ENCODE measurements around the gene JAG1. TPM values are rescaled to one million over a fixed set of nuclear protein-coding genes. Genes with fewer than 3 reads are reported as not detected.

The JAG1 gene
- total and polyA plus RNA-seq, 4 experiments from 2014 or later: 0.04 to 1.9 (median 0.45) TPM

DNA sequence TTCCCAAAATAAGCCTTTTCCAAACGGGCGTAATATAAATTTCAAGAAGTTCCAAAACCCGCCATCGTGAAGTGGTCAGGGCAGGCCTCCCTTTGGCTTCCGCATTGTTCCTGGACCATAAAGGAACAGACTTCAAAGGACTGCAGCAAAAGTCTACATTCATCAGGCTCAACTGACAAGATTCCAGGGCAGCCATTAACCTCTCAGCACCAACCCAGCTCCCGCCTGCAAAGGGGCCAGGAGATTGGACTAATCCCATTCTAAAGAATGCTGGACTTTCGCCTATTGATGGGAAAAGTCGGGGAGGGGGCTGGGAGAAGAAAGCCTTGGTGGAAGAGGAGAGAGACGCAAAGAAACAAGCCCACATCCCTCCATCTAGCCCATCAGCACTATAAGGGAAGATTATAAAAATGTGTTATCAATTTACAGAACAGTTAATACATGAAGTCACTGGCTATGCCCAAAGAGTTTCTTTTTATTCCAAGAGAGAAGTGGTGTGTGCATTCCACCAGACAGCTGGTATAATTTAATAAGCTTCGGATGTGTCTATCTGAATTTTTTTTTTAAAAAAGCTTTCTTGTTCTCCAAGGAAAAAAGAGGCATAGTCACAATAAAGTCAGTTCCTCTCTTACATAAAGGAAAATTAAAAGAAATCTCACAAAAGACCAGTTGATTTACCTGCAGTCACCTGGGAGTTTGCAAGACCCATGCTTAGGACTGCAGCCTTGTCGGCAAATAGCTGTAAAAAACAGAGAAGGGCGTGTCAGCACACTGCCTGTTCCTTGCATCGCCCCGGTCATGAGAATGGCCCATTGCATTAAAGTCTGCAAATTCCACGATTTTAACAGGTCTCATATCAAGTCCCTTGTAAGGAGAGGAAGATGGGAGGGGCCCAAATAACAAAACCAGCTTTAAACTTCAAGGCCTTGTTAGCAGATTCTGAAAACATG is 17.8 kb downstream of the JAG1 start:
- Mint-ChIP-seq H3K36me3 (no peaks in the 10 kb centered on the region), H3K9me3 (no peaks in the 10 kb centered on the region), H3K4me3 (no peak overlapping the region), H3K4me1 (no peaks in the 10 kb centered on the region), H3K27ac (no peak overlapping the region), H3K27me3 (peaks cover 16 to 30% of the 10 kb centered on the region in 2 donors)
- Histone ChIP-seq H3K4me3 (ENCODE audit: low read length in 2 of 2) (no peak overlapping the region), H3K27ac (ENCODE audit: low read depth, low read length) (no peak overlapping the region), H3K9me3 (ENCODE audit: control insufficient read depth in 1 of 2, low read length in 2 of 2) (no peaks in the 10 kb centered on the region), H3K36me3 (ENCODE audit: insufficient read depth, low read length) (no peaks in the 10 kb centered on the region), H3K27me3 (ENCODE audit: insufficient read depth, low read length) (no peaks in the 10 kb centered on the region), H3K4me1 (ENCODE audit: insufficient read depth, low read length) (no peaks in the 10 kb centered on the region)
- ChIA-PET CTCF (ENCODE audit: partially characterized antibody) (no interaction called here), POLR2A (ENCODE audit: partially characterized antibody) (no interaction called here)
- DNase-seq: no peak
- intact Hi-C loops (cut with micrococcal nuclease): no loop called here

- no peaks in the 10 kb centered on the region for H3K36me3 ChIP-seq (ENCODE audit: insufficient read depth, low read length)
- no peak overlapping the region for H3K4me3 ChIP-seq (ENCODE audit: low read length in 2 of 2)
- H3K4me1 ChIP-seq (ENCODE audit: insufficient read depth, low read length): no peaks in the 10 kb centered on the region
- no peaks in the 10 kb centered on the region for H3K9me3 ChIP-seq (ENCODE audit: control insufficient read depth in 1 of 2, low read length in 2 of 2)
- POLR2A ChIA-PET (ENCODE audit: partially characterized antibody): no interaction called here
- peaks cover 8 to 26% of the 10 kb centered on the region in 2 donors for H3K27me3 Mint-ChIP-seq
- no peak overlapping the region for H3K27ac Mint-ChIP-seq
- no peaks in the 10 kb centered on the region for H3K36me3 Mint-ChIP-seq
- H3K27me3 ChIP-seq (ENCODE audit: insufficient read depth, low read length): no peaks in the 10 kb centered on the region
- no peaks in the 10 kb centered on the region for H3K9me3 Mint-ChIP-seq
- H3K4me3 Mint-ChIP-seq: no peak overlapping the region
- CTCF ChIA-PET (ENCODE audit: partially characterized antibody): no interaction called here
- H3K27ac ChIP-seq (ENCODE audit: low read depth, low read length): no peak overlapping the region
- intact Hi-C loops (cut with micrococcal nuclease): no loop called here
- no peaks in the 10 kb centered on the region for H3K4me1 Mint-ChIP-seq
- DNase-seq: no peak
Measured at GRCh38 chr20:10654630-10655029, 19.2 kb downstream of the JAG1 start.

GRCh38 chr20:10654250-10654610 is 19.6 kb downstream of the JAG1 start:
- Histone ChIP-seq H3K36me3 (ENCODE audit: insufficient read depth, low read length) (no peaks in the 10 kb centered on the region), H3K4me1 (ENCODE audit: insufficient read depth, low read length) (no peaks in the 10 kb centered on the region), H3K9me3 (ENCODE audit: control insufficient read depth in 1 of 2, low read length in 2 of 2) (no peaks in the 10 kb centered on the region), H3K27me3 (ENCODE audit: insufficient read depth, low read length) (no peaks in the 10 kb centered on the region), H3K4me3 (ENCODE audit: low read length in 2 of 2) (no peak overlapping the region), H3K27ac (ENCODE audit: low read depth, low read length) (no peak overlapping the region)
- CTCF ChIA-PET (ENCODE audit: partially characterized antibody): no interaction called here
- POLR2A ChIA-PET (ENCODE audit: partially characterized antibody): no interaction called here
- no peaks in the 10 kb centered on the region for H3K4me1 Mint-ChIP-seq
- no peaks in the 10 kb centered on the region for H3K9me3 Mint-ChIP-seq
- no peak overlapping the region for H3K4me3 Mint-ChIP-seq
- H3K27me3 Mint-ChIP-seq: peaks cover 7 to 30% of the 10 kb centered on the region in 2 donors
- H3K36me3 Mint-ChIP-seq: no peaks in the 10 kb centered on the region
- no peak overlapping the region for H3K27ac Mint-ChIP-seq
- DNase-seq: no peak
- intact Hi-C loops (cut with micrococcal nuclease): no loop called here

DNA sequence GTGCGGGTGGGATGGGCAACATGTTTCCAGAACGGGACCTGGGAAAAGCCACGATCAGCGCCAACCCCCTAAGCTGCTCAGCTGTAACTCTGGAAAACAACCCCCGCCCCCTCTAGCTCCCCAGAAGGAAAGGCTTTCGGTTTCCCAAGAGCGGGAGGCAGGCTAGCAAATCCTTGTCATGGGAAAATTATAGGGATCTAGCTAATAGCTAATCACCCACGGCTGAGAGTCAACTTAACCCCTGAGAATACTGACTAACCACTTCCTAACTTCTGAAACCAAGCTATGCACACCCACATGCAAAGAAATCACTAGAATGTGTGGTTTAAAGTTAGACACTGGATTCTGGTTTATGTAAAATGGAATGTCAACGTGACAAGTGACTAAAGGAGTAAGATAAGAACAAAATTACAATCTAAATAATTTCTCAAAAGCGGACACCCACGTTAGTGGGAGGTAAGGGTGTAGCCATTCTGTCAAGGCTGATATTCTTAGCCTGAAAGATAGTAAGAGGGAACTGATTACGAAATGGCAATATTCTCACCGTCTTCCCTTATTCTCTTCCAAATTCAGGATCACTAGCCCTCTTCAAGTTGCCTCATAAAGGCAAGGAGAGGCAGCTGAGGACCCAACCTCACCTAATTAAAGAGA is 20.1 kb downstream of the JAG1 start:
- H3K4me1 ChIP-seq (ENCODE audit: insufficient read depth, low read length): no peaks in the 10 kb centered on the region
- no peak overlapping the region for H3K4me3 ChIP-seq (ENCODE audit: low read length in 2 of 2)
- Mint-ChIP-seq H3K36me3 (no peaks in the 10 kb centered on the region), H3K9me3 (no peaks in the 10 kb centered on the region), H3K27me3 (peaks cover 7 to 30% of the 10 kb centered on the region in 2 donors), H3K4me1 (no peaks in the 10 kb centered on the region), H3K27ac (no peak overlapping the region), H3K4me3 (no peak overlapping the region)
- intact Hi-C loops (cut with micrococcal nuclease): no loop called here
- ChIA-PET CTCF (ENCODE audit: partially characterized antibody) (no interaction called here), POLR2A (ENCODE audit: partially characterized antibody) (no interaction called here)
- DNase-seq: no peak
- H3K9me3 ChIP-seq (ENCODE audit: control insufficient read depth in 1 of 2, low read length in 2 of 2): no peaks in the 10 kb centered on the region
- H3K27me3 ChIP-seq (ENCODE audit: insufficient read depth, low read length): no peaks in the 10 kb centered on the region
- H3K27ac ChIP-seq (ENCODE audit: low read depth, low read length): no peak overlapping the region
- no peaks in the 10 kb centered on the region for H3K36me3 ChIP-seq (ENCODE audit: insufficient read depth, low read length)

- Mint-ChIP-seq H3K27me3 (peaks cover 7 to 30% of the 10 kb centered on the region in 2 donors), H3K4me3 (no peak overlapping the region), H3K4me1 (no peaks in the 10 kb centered on the region), H3K9me3 (no peaks in the 10 kb centered on the region), H3K27ac (no peak overlapping the region), H3K36me3 (no peaks in the 10 kb centered on the region)
- Histone ChIP-seq H3K27ac (ENCODE audit: low read depth, low read length) (no peak overlapping the region), H3K4me3 (ENCODE audit: low read length in 2 of 2) (no peak overlapping the region), H3K9me3 (ENCODE audit: control insufficient read depth in 1 of 2, low read length in 2 of 2) (no peaks in the 10 kb centered on the region), H3K36me3 (ENCODE audit: insufficient read depth, low read length) (no peaks in the 10 kb centered on the region), H3K27me3 (ENCODE audit: insufficient read depth, low read length) (no peaks in the 10 kb centered on the region), H3K4me1 (ENCODE audit: insufficient read depth, low read length) (no peaks in the 10 kb centered on the region)
- ChIA-PET CTCF (ENCODE audit: partially characterized antibody) (no interaction called here), POLR2A (ENCODE audit: partially characterized antibody) (no interaction called here)
- DNase-seq: no peak
- intact Hi-C loops (cut with micrococcal nuclease): no loop called here
Measured at GRCh38 chr20:10652660-10653261, 21.0 kb downstream of the JAG1 start.

DNA sequence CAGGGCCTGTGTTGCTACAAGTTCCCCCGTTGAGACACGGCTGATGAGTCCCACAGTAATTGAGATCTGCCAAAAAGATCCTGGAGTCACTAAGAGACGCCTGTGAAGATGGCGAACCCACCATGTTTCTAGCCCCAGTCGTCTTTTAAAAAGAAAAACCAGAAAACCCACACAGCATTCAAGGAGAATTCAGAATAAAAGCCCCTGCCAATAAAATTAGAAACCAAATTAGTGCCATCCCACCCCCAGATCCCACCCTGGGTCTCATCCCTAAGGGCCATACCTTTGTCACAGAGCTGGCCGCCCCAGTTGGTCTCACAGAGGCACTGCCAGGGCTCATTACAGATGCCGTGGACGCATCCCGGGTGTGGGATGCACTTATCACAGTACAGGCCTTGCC is 21.6 kb downstream of the JAG1 start:
- intact Hi-C loops (cut with micrococcal nuclease): no loop called here

DNA sequence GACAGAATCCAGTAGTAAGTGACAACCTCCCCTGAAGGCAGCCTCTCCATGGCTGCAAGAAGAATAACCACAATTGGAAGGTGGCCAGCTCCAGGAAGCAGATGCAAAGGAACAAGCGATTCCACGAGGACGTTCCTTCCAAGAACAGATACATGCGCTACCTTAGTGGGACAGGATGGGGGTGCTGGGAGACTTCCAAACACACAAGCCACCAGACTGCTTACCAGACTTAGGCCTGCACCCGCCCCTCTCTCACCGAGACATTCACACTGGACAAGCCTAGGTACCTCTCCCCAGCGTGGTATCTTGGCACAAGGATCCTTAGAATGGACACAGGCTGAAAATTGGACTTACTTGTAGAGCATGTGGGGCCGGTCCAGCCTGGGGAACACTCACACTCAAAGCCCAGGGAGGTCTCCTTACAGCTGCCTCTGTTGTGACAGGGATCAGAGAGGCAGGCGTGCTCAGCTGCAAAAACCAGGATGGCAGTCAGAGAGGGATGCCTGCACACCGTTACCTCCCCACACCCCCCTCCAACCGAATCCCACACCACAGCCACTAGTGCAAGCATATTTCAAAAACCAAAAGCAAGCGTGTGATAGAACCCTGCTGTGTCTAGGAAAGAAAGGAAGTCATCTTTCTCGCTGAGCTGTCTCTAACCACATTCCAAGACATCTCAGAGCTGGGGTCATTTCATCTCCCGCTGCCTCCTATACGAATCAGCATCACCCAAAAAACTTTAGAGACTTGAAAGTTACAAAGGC is 22.4 kb downstream of the JAG1 start:
- Mint-ChIP-seq H3K4me3 (no peak overlapping the region), H3K36me3 (no peaks in the 10 kb centered on the region), H3K4me1 (no peaks in the 10 kb centered on the region), H3K9me3 (no peaks in the 10 kb centered on the region), H3K27ac (no peak overlapping the region), H3K27me3 (peaks cover 7 to 28% of the 10 kb centered on the region in 2 donors)
- POLR2A ChIA-PET (ENCODE audit: partially characterized antibody): no interaction called here
- Histone ChIP-seq H3K27ac (ENCODE audit: low read depth, low read length) (no peak overlapping the region), H3K4me3 (ENCODE audit: low read length in 2 of 2) (no peak overlapping the region), H3K36me3 (ENCODE audit: insufficient read depth, low read length) (no peaks in the 10 kb centered on the region), H3K9me3 (ENCODE audit: control insufficient read depth in 1 of 2, low read length in 2 of 2) (no peaks in the 10 kb centered on the region), H3K4me1 (ENCODE audit: insufficient read depth, low read length) (no peaks in the 10 kb centered on the region), H3K27me3 (ENCODE audit: insufficient read depth, low read length) (no peaks in the 10 kb centered on the region)
- CTCF ChIA-PET (ENCODE audit: partially characterized antibody): no interaction called here
- intact Hi-C loops (cut with micrococcal nuclease): no loop called here
- DNase-seq: no peak

More for the DNA sequence above, 21.6 kb downstream of the JAG1 start:
- Mint-ChIP-seq H3K36me3 (no peaks in the 10 kb centered on the region), H3K4me3 (no peak overlapping the region), H3K27ac (no peak overlapping the region), H3K9me3 (no peaks in the 10 kb centered on the region), H3K27me3 (peaks cover 7 to 28% of the 10 kb centered on the region in 2 donors), H3K4me1 (no peaks in the 10 kb centered on the region)
- ChIA-PET POLR2A (ENCODE audit: partially characterized antibody) (no interaction called here), CTCF (ENCODE audit: partially characterized antibody) (no interaction called here)
- no peak overlapping the region for H3K27ac ChIP-seq (ENCODE audit: low read depth, low read length)
- no peaks in the 10 kb centered on the region for H3K4me1 ChIP-seq (ENCODE audit: insufficient read depth, low read length)
- no peak for DNase-seq
- no peak overlapping the region for H3K4me3 ChIP-seq (ENCODE audit: low read length in 2 of 2)
- H3K27me3 ChIP-seq (ENCODE audit: insufficient read depth, low read length): no peaks in the 10 kb centered on the region
- H3K9me3 ChIP-seq (ENCODE audit: control insufficient read depth in 1 of 2, low read length in 2 of 2): no peaks in the 10 kb centered on the region
- no peaks in the 10 kb centered on the region for H3K36me3 ChIP-seq (ENCODE audit: insufficient read depth, low read length)
